SH-SY5Y (cell line): ENCODE measurements around the gene OOSP2.
A peak's percentile ranks its signal among the peaks of the same experiment; 100 is the strongest.

ENCODE experiments used
- GATA2 ChIP-seq: IDR thresholded peaks from 2 replicates; pipeline ENCODE4 v1.6.1; 2011; ENCODE audit warnings: mild to moderate bottlenecking, low read depth, low read length
- GATA3 ChIP-seq: IDR thresholded peaks from 2 replicates; pipeline ENCODE4 v1.6.1; 2011; ENCODE audit warnings: low read depth, mild to moderate bottlenecking, low read length, moderate library complexity

The OOSP2 gene

GRCh38 chr11:60069450-60069849 lies 29.2 kb downstream of the OOSP2 start:
- 0 out of 2 replicates have a peak, but pooled peaks have one; percentile 13 for TF ChIP-seq GATA2
- 0 out of 2 replicates have a peak, but pooled peaks have one; percentile 28 for TF ChIP-seq GATA3

GRCh38 chr11:60077216-60077817 lies 37.1 kb downstream of the OOSP2 start:
- TF ChIP-seq GATA3: no peak

- no peak for TF ChIP-seq GATA3
- no peak for TF ChIP-seq GATA2
Measured at GRCh38 chr11:60077981-60078380, 37.8 kb downstream of the OOSP2 start.

- TF ChIP-seq GATA2: no peak
- TF ChIP-seq GATA3: no peak
Measured at GRCh38 chr11:60078745-60079144, 38.5 kb downstream of the OOSP2 start.

- TF ChIP-seq GATA3: no peak
Measured at GRCh38 chr11:60080535-60080934, 40.3 kb downstream of the OOSP2 start.

- TF ChIP-seq GATA2 (no peak), GATA3 (no peak)
Measured at GRCh38 chr11:60084631-60085273, 44.5 kb downstream of the OOSP2 start.

GRCh38 chr11:60085909-60086308 lies 45.7 kb downstream of the OOSP2 start:
- TF ChIP-seq GATA3 (no peak), GATA2 (no peak)

- no peak for TF ChIP-seq GATA3
- TF ChIP-seq GATA2: no peak
Measured at GRCh38 chr11:60087239-60087638, 47.0 kb downstream of the OOSP2 start.

- TF ChIP-seq GATA2 (no peak), GATA3 (no peak)
Measured at GRCh38 chr11:60088364-60088763, 48.2 kb downstream of the OOSP2 start, which contains the start of gene MS4A2. TSS of gene MS4A2 (plus strand) at chr11:60088664. CDS start at chr11:60088766, 102 bp downstream.

- TF ChIP-seq GATA3 (no peak), GATA2 (no peak)
Measured at GRCh38 chr11:60095477-60096120, 55.4 kb downstream of the OOSP2 start.

- TF ChIP-seq GATA2: no peak
- no peak for TF ChIP-seq GATA3
Measured at GRCh38 chr11:60097189-60097588, 57.0 kb downstream of the OOSP2 start.
